ENCODE results near the gene TEX2. TPM values are rescaled to one million over a fixed set of nuclear protein-coding genes. Genes with fewer than 3 reads are reported as not detected.

TEX2 gene
- total and polyA plus RNA-seq, 2 experiments from 2014 or later, result 26.9 to 37.0 TPM

DNA sequence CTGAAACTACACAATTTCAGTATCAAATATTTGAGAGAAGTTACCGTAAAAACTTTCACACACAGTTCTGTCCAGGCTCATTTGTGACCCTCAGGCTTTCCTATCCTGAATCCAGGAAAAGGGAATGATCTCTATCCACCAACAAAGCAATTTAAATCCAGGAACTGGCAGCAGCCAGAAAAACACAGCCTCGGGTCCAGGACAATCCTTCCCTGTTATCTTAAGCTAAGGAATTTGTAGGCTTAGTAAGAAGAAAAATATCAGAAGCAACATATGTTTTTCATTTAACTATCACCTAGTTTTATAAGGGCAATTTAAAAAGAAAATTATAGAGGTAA is 47.1 kb downstream of the TEX2 start:
- no peak for TF ChIP-seq EZH2phosphoT487 (IDR thresholded peaks at IDR 0.05; ENCODE audit: insufficient read depth, low read depth)
- TF ChIP-seq EZH2 (IDR thresholded peaks at IDR 0.05; ENCODE audit: insufficient read depth, poor library complexity, severe bottlenecking), result no peak
- H3K36me3 ChIP-seq (ENCODE audit: low read depth), result no peaks in the 10 kb centered on the region
- 46 to 50% methylated on average over 2 of the region's 2 CpGs for WGBS, 2 experiments (ENCODE audit: low coverage in 1 of 2, low lambda C conversion rate in 2 of 2, missing lambda C conversion rate in 2 of 2)
- H3K79me2 ChIP-seq (ENCODE audit: insufficient read depth), result peaks cover 78% of the 10 kb centered on the region
- H3K27ac ChIP-seq, result peak overlapping the region; percentile 37
- H3K4me3 ChIP-seq, result 0 out of 2 replicates have a peak overlapping the region, but pooled peaks have one; percentile 6
- H3F3A ChIP-seq (ENCODE audit: insufficient read depth), result peaks cover 47% of the 10 kb centered on the region
- H3K9me3 ChIP-seq (ENCODE audit: low read depth), result no peaks in the 10 kb centered on the region
- H3K4me1 ChIP-seq (ENCODE audit: insufficient read depth), result peaks cover 56% of the 10 kb centered on the region
- peak overlapping the region; percentile 1; the same call in 1 of the 2 replicates for H3K9ac ChIP-seq
- no peaks in the 10 kb centered on the region for H3K9me2 ChIP-seq (ENCODE audit: insufficient read depth)
- no peaks in the 10 kb centered on the region for H4K20me1 ChIP-seq (ENCODE audit: insufficient read depth)
- no peak overlapping the region for H2AFZ ChIP-seq
- DNase-seq, result peak; percentile 56
- peak overlapping the region; percentile 57 for H3K4me2 ChIP-seq (ENCODE audit: unreplicated experiment)
- H3K27me3 ChIP-seq (replicated peaks; ENCODE audit: insufficient read depth), result no peaks in the 10 kb centered on the region
- in situ Hi-C loops (cut with MboI), result no loop called here

DNA sequence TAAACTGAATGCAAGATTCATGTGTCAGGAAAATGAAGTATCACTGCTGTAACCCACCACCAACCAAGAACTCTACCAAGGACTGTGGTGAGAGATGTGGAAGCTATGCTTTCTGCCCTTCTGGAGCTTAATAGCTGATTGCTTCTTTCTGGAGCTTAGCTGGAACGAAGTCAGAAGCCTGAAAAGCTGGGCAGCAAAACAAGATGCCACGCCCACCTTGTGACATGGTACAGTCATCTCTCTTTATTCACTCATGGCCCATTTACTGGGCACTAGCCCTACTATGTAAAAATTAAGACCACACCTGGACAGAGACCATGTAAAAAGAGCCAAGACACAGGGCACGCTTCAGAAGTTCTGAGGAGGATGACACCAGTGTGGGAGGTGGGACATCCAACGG is 48.1 kb downstream of the TEX2 start:
- DNase-seq, result peak; percentile 68
- peaks cover 47% of the 10 kb centered on the region for H3F3A ChIP-seq (ENCODE audit: insufficient read depth)
- H3K27ac ChIP-seq, result peak overlapping the region; percentile 37
- no peaks in the 10 kb centered on the region for H3K27me3 ChIP-seq (replicated peaks; ENCODE audit: insufficient read depth)
- H3K9me3 ChIP-seq (ENCODE audit: low read depth), result no peaks in the 10 kb centered on the region
- H3K9ac ChIP-seq, result no peak overlapping the region
- no peak for TF ChIP-seq EZH2 (IDR thresholded peaks at IDR 0.05; ENCODE audit: insufficient read depth, poor library complexity, severe bottlenecking)
- TF ChIP-seq EZH2phosphoT487 (IDR thresholded peaks at IDR 0.05; ENCODE audit: insufficient read depth, low read depth), result no peak
- no peaks in the 10 kb centered on the region for H3K9me2 ChIP-seq (ENCODE audit: insufficient read depth)
- WGBS, 2 experiments (ENCODE audit: low coverage in 1 of 2, low lambda C conversion rate in 2 of 2, missing lambda C conversion rate in 2 of 2), result 60 to 61% methylated on average over 4 of the region's 4 CpGs
- H3K79me2 ChIP-seq (ENCODE audit: insufficient read depth), result peaks cover 78% of the 10 kb centered on the region
- H3K4me1 ChIP-seq (ENCODE audit: insufficient read depth), result peaks cover 56% of the 10 kb centered on the region
- H3K36me3 ChIP-seq (ENCODE audit: low read depth), result no peaks in the 10 kb centered on the region
- no peak overlapping the region for H3K4me3 ChIP-seq
- in situ Hi-C loops (cut with MboI), result no loop called here
- no peaks in the 10 kb centered on the region for H4K20me1 ChIP-seq (ENCODE audit: insufficient read depth)
- H3K4me2 ChIP-seq (ENCODE audit: unreplicated experiment), result no peak overlapping the region
- H2AFZ ChIP-seq, result no peak overlapping the region

DNA sequence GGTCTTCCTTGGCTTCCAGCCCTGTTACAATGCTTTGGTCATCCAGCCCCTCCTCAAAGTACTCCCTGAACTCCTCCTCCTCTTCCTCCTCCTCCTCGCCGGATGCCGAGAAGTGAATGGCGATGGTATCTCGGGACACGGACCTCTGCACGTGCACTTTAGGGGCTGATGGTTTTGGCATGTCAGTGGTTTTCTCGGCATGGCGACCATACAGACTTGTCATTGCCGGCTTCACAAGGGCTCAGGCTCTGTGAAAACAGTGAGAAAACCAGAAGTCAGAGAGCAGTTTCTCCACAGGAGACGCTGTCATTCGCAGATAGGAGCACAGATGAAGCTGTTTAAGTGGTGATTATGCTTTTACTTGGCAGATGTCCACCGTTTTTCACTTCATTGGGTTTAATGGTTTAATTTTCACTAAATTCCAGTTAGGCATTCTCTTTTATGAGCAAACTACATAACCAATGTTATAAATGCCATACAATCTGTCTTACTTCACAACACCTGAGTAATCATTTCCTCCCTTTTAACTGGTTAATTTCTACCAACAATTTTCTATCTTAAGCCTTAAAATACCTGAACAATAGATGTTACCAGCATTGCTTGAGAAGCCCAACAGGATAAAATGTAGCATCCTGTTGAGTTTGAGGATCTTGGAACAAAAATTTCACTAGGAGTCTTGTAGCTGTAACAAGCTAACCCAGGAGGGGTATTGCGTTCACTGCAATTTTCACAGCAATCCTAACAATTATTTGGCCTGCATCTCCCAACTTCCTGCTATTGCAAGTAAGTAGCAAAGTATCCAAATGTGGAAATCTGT is 48.9 kb downstream of the TEX2 start:
- no peak overlapping the region for H3K4me2 ChIP-seq (ENCODE audit: unreplicated experiment)

DNA sequence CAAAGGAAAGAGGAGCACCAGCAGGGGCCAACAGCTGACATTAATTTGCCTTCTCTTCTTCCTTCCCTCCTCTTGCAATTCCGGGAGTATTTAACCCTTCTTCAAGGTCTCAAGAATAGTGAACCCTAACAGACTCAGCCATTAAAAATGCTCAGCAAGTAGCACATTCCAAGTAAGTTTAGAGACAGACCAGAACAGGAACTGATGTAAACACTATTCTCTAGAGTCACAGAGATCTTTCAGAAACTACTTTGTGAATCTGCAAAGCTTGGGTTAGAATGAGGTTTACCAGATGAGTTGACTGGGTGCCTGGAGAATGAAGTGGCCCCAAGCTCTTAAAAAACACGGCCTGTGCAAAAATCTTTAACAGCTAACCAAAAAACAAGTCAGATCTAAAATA is 50.9 kb downstream of the TEX2 start:
- no peaks in the 10 kb centered on the region for H3K9me3 ChIP-seq (ENCODE audit: low read depth)
- H3K9me2 ChIP-seq (ENCODE audit: insufficient read depth), result no peaks in the 10 kb centered on the region
- H3K27ac ChIP-seq, result peak overlapping the region; percentile 62
- peaks cover 47% of the 10 kb centered on the region for H3F3A ChIP-seq (ENCODE audit: insufficient read depth)
- H3K4me2 ChIP-seq (ENCODE audit: unreplicated experiment), result peak overlapping the region; percentile 29
- no peaks in the 10 kb centered on the region for H3K36me3 ChIP-seq (ENCODE audit: low read depth)
- 19 to 22% methylated on average over 2 of the region's 2 CpGs for WGBS, 2 experiments (ENCODE audit: low coverage in 1 of 2, low lambda C conversion rate in 2 of 2, missing lambda C conversion rate in 2 of 2)
- peak; percentile 71 for DNase-seq
- H3K4me3 ChIP-seq, result peak overlapping the region; percentile 18; the same call in 1 of the 2 replicates
- TF ChIP-seq EZH2phosphoT487 (IDR thresholded peaks at IDR 0.05; ENCODE audit: insufficient read depth, low read depth) (no peak), EZH2 (IDR thresholded peaks at IDR 0.05; ENCODE audit: insufficient read depth, poor library complexity, severe bottlenecking) (no peak)
- H3K4me1 ChIP-seq (ENCODE audit: insufficient read depth), result peaks cover 51% of the 10 kb centered on the region
- peaks cover 78% of the 10 kb centered on the region for H3K79me2 ChIP-seq (ENCODE audit: insufficient read depth)
- no peaks in the 10 kb centered on the region for H3K27me3 ChIP-seq (replicated peaks; ENCODE audit: insufficient read depth)
- in situ Hi-C loops (cut with MboI), result no loop called here
- H2AFZ ChIP-seq, result peak overlapping the region; percentile 4; the same call in 1 of the 2 replicates
- H4K20me1 ChIP-seq (ENCODE audit: insufficient read depth), result no peaks in the 10 kb centered on the region
- H3K9ac ChIP-seq, result peak overlapping the region; percentile 24; the same call in 1 of the 2 replicates

More for the DNA sequence above, 48.9 kb downstream of the TEX2 start:
- H4K20me1 ChIP-seq (ENCODE audit: insufficient read depth), result no peaks in the 10 kb centered on the region
- H3K4me1 ChIP-seq (ENCODE audit: insufficient read depth), result peaks cover 56% of the 10 kb centered on the region
- no peak overlapping the region for H3K9ac ChIP-seq
- no peak overlapping the region for H3K4me3 ChIP-seq
- H3K9me3 ChIP-seq (ENCODE audit: low read depth), result no peaks in the 10 kb centered on the region
- no peaks in the 10 kb centered on the region for H3K36me3 ChIP-seq (ENCODE audit: low read depth)
- no peak for TF ChIP-seq EZH2 (IDR thresholded peaks at IDR 0.05; ENCODE audit: insufficient read depth, poor library complexity, severe bottlenecking)
- peaks cover 47% of the 10 kb centered on the region for H3F3A ChIP-seq (ENCODE audit: insufficient read depth)
- in situ Hi-C loops (cut with MboI), result no loop called here
- 91% methylated on average over 14 of the region's 14 CpGs for WGBS, 2 experiments (ENCODE audit: low coverage in 1 of 2, low lambda C conversion rate in 2 of 2, missing lambda C conversion rate in 2 of 2)
- no peaks in the 10 kb centered on the region for H3K9me2 ChIP-seq (ENCODE audit: insufficient read depth)
- DNase-seq, result peak; percentile 19
- no peaks in the 10 kb centered on the region for H3K27me3 ChIP-seq (replicated peaks; ENCODE audit: insufficient read depth)
- H3K27ac ChIP-seq, result no peak overlapping the region
- H3K79me2 ChIP-seq (ENCODE audit: insufficient read depth), result peaks cover 78% of the 10 kb centered on the region
- no peak overlapping the region for H2AFZ ChIP-seq

Measured in GM23248 (cell line).